DMS 273 (cell line): ENCODE results near the gene ZNF324.
"Not testable (repeated sequence)": the region's sequence is repeated elsewhere in the genome, so short reads cannot be mapped to it uniquely, and the experiment has no call there.

ENCODE experiments used
- DNase-seq: peaks from one replicate; lab custom pipeline; 2025; ENCODE audit not compliant: unreplicated experiment; lab: John Stamatoyannopoulos, UW

The ZNF324 gene

GRCh38 chr19:58470837-58471543, 4.1 kb downstream of the ZNF324 start:
- DNase-seq = not testable (repeated sequence)

- no peak for DNase-seq
Observed at GRCh38 chr19:58471736-58472135, 4.9 kb downstream of the ZNF324 start.

GRCh38 chr19:58473775-58474174, 6.9 kb downstream of the ZNF324 start:
- DNase-seq = no peak

GRCh38 chr19:58474291-58474996, 7.6 kb downstream of the ZNF324 start:
- no peak for DNase-seq

GRCh38 chr19:58474997-58475713, 8.3 kb downstream of the ZNF324 start:
- DNase-seq = no peak

- DNase-seq = peak; percentile 99
Observed at GRCh38 chr19:58475714-58476497, 9.0 kb downstream of the ZNF324 start, which contains the start of gene ZNF446. Gene ZNF446 (plus strand): TSS chr19:58476352. CDS start chr19:58477219, 867 bp downstream.

- no peak for DNase-seq
Observed at GRCh38 chr19:58476498-58477015, 9.7 kb downstream of the ZNF324 start.

- DNase-seq = no peak
Observed at GRCh38 chr19:58477130-58477529, 10.2 kb downstream of the ZNF324 start.

GRCh38 chr19:58477871-58478270, 11.0 kb downstream of the ZNF324 start:
- DNase-seq = no peak

GRCh38 chr19:58479303-58479702, 12.4 kb downstream of the ZNF324 start:
- no peak for DNase-seq

- DNase-seq = no peak
Observed at GRCh38 chr19:58479736-58480480, 13.0 kb downstream of the ZNF324 start.

GRCh38 chr19:58480481-58480830, 13.6 kb downstream of the ZNF324 start:
- DNase-seq = no peak

GRCh38 chr19:58480831-58481230, 14.0 kb downstream of the ZNF324 start:
- no peak for DNase-seq

GRCh38 chr19:58482372-58482771, 15.5 kb downstream of the ZNF324 start:
- DNase-seq = no peak

- DNase-seq = no peak
Observed at GRCh38 chr19:58483776-58484175, 16.9 kb downstream of the ZNF324 start.

- DNase-seq = peak; percentile 38
Observed at GRCh38 chr19:58484349-58484748, 17.5 kb downstream of the ZNF324 start.

- DNase-seq = no peak
Observed at GRCh38 chr19:58491393-58491792, 24.5 kb downstream of the ZNF324 start.

- no peak for DNase-seq
Observed at GRCh38 chr19:58492265-58492664, 25.4 kb downstream of the ZNF324 start.

GRCh38 chr19:58497634-58498170, 30.8 kb downstream of the ZNF324 start:
- no peak for DNase-seq
